HepG2 (cell line): Measurements from ENCODE around the gene BLOC1S4. TPM values are rescaled to one million over a fixed set of nuclear protein-coding genes. Genes with fewer than 3 reads are reported as not detected.

ENCODE experiments used
- BORCS8-MEF2B ChIP-seq: sonication (generic); formaldehyde crosslinking; IDR thresholded peaks from 2 replicates; pipeline ENCODE4 v1.8.0; 2022; ENCODE audit warnings: mild to moderate bottlenecking, missing genetic modification reagents
- HCFC1 ChIP-seq: fragments of 150-350 bp; IDR thresholded peaks from 2 replicates; pipeline ENCODE4 v1.6.1; 2014; ENCODE audit warnings: low read depth, low read length
- HMG20A ChIP-seq: IDR thresholded peaks from 2 replicates; pipeline ENCODE4 v1.6.1; 2016; ENCODE audit warnings: borderline replicate concordance
- KDM5B ChIP-seq: sonication (generic); formaldehyde crosslinking; IDR thresholded peaks from 2 replicates; pipeline ENCODE4 v1.4.0; 2020; ENCODE audit warnings: missing genetic modification reagents, mild to moderate bottlenecking, borderline replicate concordance
- KLF9 ChIP-seq: IDR thresholded peaks from 2 replicates; pipeline ENCODE4 v1.6.1; 2016; ENCODE audit warnings: low read depth
- LRRFIP1 ChIP-seq: sonication (generic); formaldehyde crosslinking; conservative IDR thresholded peaks from 2 replicates; pipeline ENCODE4 v1.4.0; 2020; ENCODE audit warnings: missing genetic modification reagents
- MAZ ChIP-seq, 2 experiments: sonication (generic) in 1 of 2; formaldehyde crosslinking in 1 of 2; IDR thresholded peaks; 2 replicates each; pipeline versions ENCODE4 v1.5.0 to v1.6.1; 2012 to 2020; ENCODE audit warnings: low read depth in 2 of 2, mild to moderate bottlenecking in 2 of 2, borderline replicate concordance in 1 of 2, improper control_type of control experiment in 1 of 2, low read length in 1 of 2, missing genetic modification reagents in 1 of 2, moderate library complexity in 1 of 2
- MXD4 ChIP-seq: IDR thresholded peaks from 2 replicates; pipeline ENCODE4 v1.6.1; 2016; ENCODE audit warnings: mild to moderate bottlenecking, missing biosample characterization, missing genetic modification reagents
- POLR2AphosphoS5 ChIP-seq: IDR thresholded peaks from 2 replicates; pipeline ENCODE4 v1.6.1; 2012; ENCODE audit warnings: low read depth, low read length
- PREB ChIP-seq: sonication (generic); formaldehyde crosslinking; IDR thresholded peaks from 2 replicates; pipeline ENCODE4 v1.4.0; 2020; ENCODE audit warnings: missing genetic modification reagents
- SMYD3 ChIP-seq: sonication (generic); formaldehyde crosslinking; IDR thresholded peaks from 2 replicates; pipeline ENCODE4 v1.8.1; 2023; ENCODE audit warnings: mild to moderate bottlenecking, missing genetic modification reagents
- TARDBP ChIP-seq: sonication (generic); formaldehyde crosslinking; IDR thresholded peaks from 2 replicates; pipeline ENCODE4 v1.8.0; 2022; ENCODE audit warnings: mild to moderate bottlenecking, missing genetic modification reagents
- TBP ChIP-seq: sonication (generic); formaldehyde crosslinking; IDR thresholded peaks from 2 replicates; pipeline ENCODE4 v1.5.0; 2020; ENCODE audit warnings: missing genetic modification reagents
- THAP11 ChIP-seq: IDR thresholded peaks from 2 replicates; pipeline ENCODE4 v1.6.1; 2016; ENCODE audit warnings: missing biosample characterization, missing genetic modification reagents
- ZBTB26 ChIP-seq: IDR thresholded peaks from 2 replicates; pipeline ENCODE4 v1.6.1; 2016; ENCODE audit warnings: missing compliant biosample characterization, missing genetic modification reagents, borderline replicate concordance
- ZFP37 ChIP-seq: sonication (generic); formaldehyde crosslinking; IDR thresholded peaks from 2 replicates; pipeline ENCODE4 v1.4.0; 2020; ENCODE audit warnings: missing genetic modification reagents, borderline replicate concordance
- ZMYM2 ChIP-seq: sonication (generic); formaldehyde crosslinking; IDR thresholded peaks from 2 replicates; pipeline ENCODE4 v1.8.0; 2022; ENCODE audit warnings: mild to moderate bottlenecking, missing genetic modification reagents
- ZNF143 ChIP-seq: sonication (generic); formaldehyde crosslinking; IDR thresholded peaks from 2 replicates; pipeline ENCODE4 v1.4.0; 2020; ENCODE audit warnings: missing genetic modification reagents
- ZNF234 ChIP-seq: sonication (generic); formaldehyde crosslinking; conservative IDR thresholded peaks from 2 replicates; pipeline ENCODE4 v1.5.1; 2020; ENCODE audit warnings: mild to moderate bottlenecking, missing genetic modification reagents
- ZNF292 ChIP-seq: sonication (generic); formaldehyde crosslinking; IDR thresholded peaks from 2 replicates; pipeline ENCODE4 v1.8.1; 2022; ENCODE audit warnings: mild to moderate bottlenecking, low read depth, missing genetic modification reagents, borderline replicate concordance
- ZNF383 ChIP-seq: sonication (generic); formaldehyde crosslinking; IDR thresholded peaks from 2 replicates; pipeline ENCODE4 v1.4.0; 2020; ENCODE audit warnings: missing genetic modification reagents, mild to moderate bottlenecking, borderline replicate concordance
- ZNF564 ChIP-seq: sonication (generic); formaldehyde crosslinking; IDR thresholded peaks from 2 replicates; pipeline ENCODE4 v1.8.1; 2023; ENCODE audit warnings: mild to moderate bottlenecking, missing genetic modification reagents
- ZNF615 ChIP-seq: sonication (generic); formaldehyde crosslinking; IDR thresholded peaks from 2 replicates; pipeline ENCODE4 v1.5.0; 2020; ENCODE audit warnings: mild to moderate bottlenecking, missing genetic modification reagents, borderline replicate concordance
- ZNF703 ChIP-seq: sonication (generic); formaldehyde crosslinking; IDR thresholded peaks from 2 replicates; pipeline ENCODE4 v1.5.1; 2020; ENCODE audit warnings: missing genetic modification reagents, mild to moderate bottlenecking, moderate library complexity, borderline replicate concordance
- ZNF713 ChIP-seq: sonication (generic); formaldehyde crosslinking; IDR thresholded peaks from 2 replicates; pipeline ENCODE4 v1.4.0; 2020; ENCODE audit warnings: mild to moderate bottlenecking, missing genetic modification reagents
- ZNF883 ChIP-seq: sonication (generic); formaldehyde crosslinking; IDR thresholded peaks from 2 replicates; pipeline ENCODE4 v1.5.1; 2020; ENCODE audit warnings: mild to moderate bottlenecking, missing genetic modification reagents; ENCODE audit errors: not compliant biosample characterization
- ZSCAN29 ChIP-seq: sonication (generic); formaldehyde crosslinking; conservative IDR thresholded peaks from 2 replicates; pipeline ENCODE4 v1.4.0; 2020; ENCODE audit warnings: mild to moderate bottlenecking, missing genetic modification reagents
- polyA plus RNA-seq, 8 experiments: library from polyadenylated mRNA; depleted of rRNA in 3 of 8; stranded (reverse) in 7 of 8; unstranded in 1 of 8; fragments of >200 nt; fragmentation: Illumina TruSeq in 4 of 8; extraction: Trizol in 4 of 8; gene quantifications; 2 replicates each; pipeline versions ENCODE4 v1.2.1 to v1.2.3, GENCODE V29; 2011 to 2016; ENCODE audit warnings: low read depth in 4 of 8, missing spikeins in 1 of 8, mixed read lengths in 1 of 8; ENCODE audit not compliant: insufficient read depth in 1 of 8
- total RNA-seq, 5 experiments: library from RNA; depleted of rRNA; stranded (reverse); fragments of >200 nt; fragmentation: Illumina TruSeq; extraction: Trizol; gene quantifications; 2 replicates each; pipeline ENCODE4 v1.2.3, GENCODE V29; 2016; ENCODE audit warnings: low read depth in 1 of 5

Gene BLOC1S4
- total and polyA plus RNA-seq, 2 of the 13 experiments (the other 11 are each of a cell fraction or from before 2014, with no cell fraction given): 15.5 to 20.9 TPM

DNA sequence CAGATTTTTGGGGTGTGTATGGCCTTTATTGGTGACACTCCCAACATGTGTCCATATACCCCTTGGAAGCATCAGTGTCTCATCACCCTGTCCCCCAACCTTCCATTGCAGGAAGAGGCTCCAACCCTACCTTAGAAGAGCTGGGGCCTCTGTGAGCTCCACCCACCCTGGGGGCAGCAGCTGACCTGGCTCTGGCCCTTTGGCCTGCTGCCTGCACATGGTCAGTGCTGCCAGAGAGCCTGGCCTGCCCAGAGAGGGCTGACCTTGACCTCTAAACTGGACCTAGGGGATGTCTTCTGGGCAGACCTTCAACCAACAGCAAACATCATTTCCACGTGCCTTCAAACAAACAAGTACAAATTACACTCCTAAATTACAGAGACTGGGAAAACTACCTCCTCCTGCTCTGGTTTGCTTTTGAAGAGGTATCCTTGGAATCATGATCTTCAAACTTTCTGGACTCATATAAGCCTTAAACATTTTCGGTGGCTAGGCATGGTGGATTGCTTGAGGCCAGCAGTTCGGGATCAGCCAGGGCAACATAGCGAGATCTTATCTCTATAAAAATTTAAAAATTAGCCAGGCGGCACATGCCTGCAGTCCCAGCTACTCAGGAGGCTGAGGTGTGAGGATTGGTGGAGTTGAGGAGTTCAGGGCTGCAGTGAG lies 39.2 kb downstream of the BLOC1S4 start (continued):
- peak; percentile 93 for TF ChIP-seq HMG20A (CRISPR knock-in tag)
- peak; percentile 74; the same call in 1 of the 2 replicates for TF ChIP-seq SMYD3 (CRISPR knock-in tag)
- TF ChIP-seq ZNF234 (CRISPR knock-in tag): no peak
- peak; percentile 97 for TF ChIP-seq TARDBP (CRISPR knock-in tag)
- TF ChIP-seq ZNF383 (CRISPR knock-in tag): no peak
- TF ChIP-seq ZBTB26 (CRISPR knock-in tag): peak; percentile 54; the same call in 1 of the 2 replicates
- TF ChIP-seq ZNF564 (CRISPR knock-in tag): 0 out of 2 replicates have a peak, but pooled peaks have one; percentile 43
- TF ChIP-seq TBP (CRISPR knock-in tag): no peak
- TF ChIP-seq MXD4 (CRISPR knock-in tag): peak; percentile 93
- peak; percentile 64 for TF ChIP-seq MAZ (IDR thresholded peaks at IDR 0.05; ENCODE audit: borderline replicate concordance, low read depth, low read length)
- peak; percentile 79 for TF ChIP-seq MAZ (CRISPR knock-in tag; IDR thresholded peaks at IDR 0.05; ENCODE audit: low read depth)
- no peak for TF ChIP-seq PREB (CRISPR knock-in tag)
- TF ChIP-seq ZMYM2 (CRISPR knock-in tag): peak; percentile 89
- TF ChIP-seq ZNF883: peak; percentile 26
- peak; percentile 71; the same call in 1 of the 2 replicates for TF ChIP-seq ZSCAN29 (CRISPR knock-in tag)
- no peak for TF ChIP-seq HCFC1
- peak; percentile 68 for TF ChIP-seq BORCS8-MEF2B (CRISPR knock-in tag)
- TF ChIP-seq LRRFIP1 (CRISPR knock-in tag): no peak
- TF ChIP-seq ZNF143: peak; percentile 24; the same call in 1 of the 2 replicates
- TF ChIP-seq KDM5B: no peak; the same call in 1 of the 2 replicates
- no peak for TF ChIP-seq POLR2AphosphoS5
- peak; percentile 94; the same call in 1 of the 2 replicates for TF ChIP-seq ZNF292
- TF ChIP-seq ZNF703 (CRISPR knock-in tag): peak; percentile 81; the same call in 1 of the 2 replicates
- peak; percentile 91 for TF ChIP-seq ZFP37 (CRISPR knock-in tag)
- TF ChIP-seq THAP11 (CRISPR knock-in tag): peak; percentile 75
- TF ChIP-seq ZNF615 (CRISPR knock-in tag): no peak
- peak; percentile 54; the same call in 1 of the 2 replicates for TF ChIP-seq KLF9 (CRISPR knock-in tag)
- no peak for TF ChIP-seq ZNF713 (CRISPR knock-in tag)
